Measurements from ENCODE around the gene ITGB4.

The ITGB4 gene

DNA sequence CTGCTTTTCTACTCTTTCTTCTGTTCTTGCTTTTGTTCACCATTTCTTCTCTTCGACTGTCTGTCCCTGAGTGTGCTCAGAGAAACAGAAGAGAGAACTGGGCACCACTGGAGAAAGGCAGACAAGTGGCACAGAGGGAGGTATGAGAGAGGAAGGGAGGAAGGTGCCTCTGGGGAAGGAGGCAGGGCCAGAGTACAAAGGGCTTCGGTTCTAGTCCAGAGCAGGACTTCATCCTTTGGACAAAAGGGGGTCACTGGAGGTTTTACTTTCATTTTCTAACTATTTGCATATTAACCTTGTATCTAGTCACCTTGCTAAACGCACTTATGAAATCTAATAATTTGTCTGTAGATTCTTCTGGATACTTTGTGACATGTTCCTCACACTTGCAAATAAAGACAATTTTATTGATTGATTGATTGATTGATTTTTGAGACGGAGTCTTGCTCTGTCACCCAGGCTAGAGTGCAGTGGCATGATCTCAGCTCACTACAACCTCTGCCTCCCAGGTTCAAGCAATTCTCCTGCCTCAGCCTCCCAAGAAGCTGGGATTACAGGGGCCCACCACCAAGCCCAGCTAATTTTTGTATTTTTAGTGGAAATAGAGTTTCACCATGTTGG is 13.5 kb downstream of the ITGB4 start:
- TF ChIP-seq, protein P1, sequence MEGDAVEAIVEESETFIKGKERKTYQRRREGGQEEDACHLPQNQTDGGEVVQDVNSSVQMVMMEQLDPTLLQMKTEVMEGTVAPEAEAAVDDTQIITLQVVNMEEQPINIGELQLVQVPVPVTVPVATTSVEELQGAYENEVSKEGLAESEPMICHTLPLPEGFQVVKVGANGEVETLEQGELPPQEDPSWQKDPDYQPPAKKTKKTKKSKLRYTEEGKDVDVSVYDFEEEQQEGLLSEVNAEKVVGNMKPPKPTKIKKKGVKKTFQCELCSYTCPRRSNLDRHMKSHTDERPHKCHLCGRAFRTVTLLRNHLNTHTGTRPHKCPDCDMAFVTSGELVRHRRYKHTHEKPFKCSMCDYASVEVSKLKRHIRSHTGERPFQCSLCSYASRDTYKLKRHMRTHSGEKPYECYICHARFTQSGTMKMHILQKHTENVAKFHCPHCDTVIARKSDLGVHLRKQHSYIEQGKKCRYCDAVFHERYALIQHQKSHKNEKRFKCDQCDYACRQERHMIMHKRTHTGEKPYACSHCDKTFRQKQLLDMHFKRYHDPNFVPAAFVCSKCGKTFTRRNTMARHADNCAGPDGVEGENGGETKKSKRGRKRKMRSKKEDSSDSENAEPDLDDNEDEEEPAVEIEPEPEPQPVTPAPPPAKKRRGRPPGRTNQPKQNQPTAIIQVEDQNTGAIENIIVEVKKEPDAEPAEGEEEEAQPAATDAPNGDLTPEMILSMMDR (IDR thresholded peaks at IDR 0.05; ENCODE audit: low read depth, low read length) = no peak
- no peak for DNase-seq (ENCODE audit: low read depth in 2 of 2)
- H3K4me3 ChIP-seq (replicated peaks in 1 of 2; ENCODE audit: low read depth in 2 of 2, low read length in 2 of 2) = no peak overlapping the region

DNA sequence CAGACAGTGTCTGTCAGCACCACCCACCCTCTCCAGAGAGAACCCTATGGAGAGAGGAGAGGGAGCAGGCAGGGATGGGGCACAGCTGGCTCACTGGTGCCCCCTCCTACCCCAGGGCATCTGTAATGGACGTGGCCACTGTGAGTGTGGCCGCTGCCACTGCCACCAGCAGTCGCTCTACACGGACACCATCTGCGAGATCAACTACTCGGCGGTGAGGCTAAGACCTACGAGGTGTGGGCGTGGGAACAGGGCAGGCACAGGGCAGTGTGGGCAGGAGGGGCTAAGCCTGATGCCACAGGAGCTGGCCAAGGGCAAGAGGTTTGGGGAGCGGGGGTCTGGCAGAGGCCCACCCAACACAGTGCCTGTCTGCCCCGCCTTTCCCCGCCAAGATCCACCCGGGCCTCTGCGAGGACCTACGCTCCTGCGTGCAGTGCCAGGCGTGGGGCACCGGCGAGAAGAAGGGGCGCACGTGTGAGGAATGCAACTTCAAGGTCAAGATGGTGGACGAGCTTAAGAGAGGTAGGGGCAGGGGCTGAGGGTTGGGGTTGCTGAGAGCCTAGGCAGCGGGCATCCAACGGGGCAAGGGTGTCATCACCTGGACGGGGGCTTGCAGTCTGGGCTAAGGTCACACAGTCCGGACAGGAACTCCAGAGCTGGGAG is 15.0 kb downstream of the ITGB4 start:
- TF ChIP-seq, protein P1 (IDR thresholded peaks at IDR 0.05; ENCODE audit: low read depth, low read length) = no peak
- no peak for DNase-seq (ENCODE audit: low read depth in 2 of 2)
- H3K4me3 ChIP-seq (replicated peaks in 1 of 2; ENCODE audit: low read depth in 2 of 2, low read length in 2 of 2) = no peak overlapping the region

DNA sequence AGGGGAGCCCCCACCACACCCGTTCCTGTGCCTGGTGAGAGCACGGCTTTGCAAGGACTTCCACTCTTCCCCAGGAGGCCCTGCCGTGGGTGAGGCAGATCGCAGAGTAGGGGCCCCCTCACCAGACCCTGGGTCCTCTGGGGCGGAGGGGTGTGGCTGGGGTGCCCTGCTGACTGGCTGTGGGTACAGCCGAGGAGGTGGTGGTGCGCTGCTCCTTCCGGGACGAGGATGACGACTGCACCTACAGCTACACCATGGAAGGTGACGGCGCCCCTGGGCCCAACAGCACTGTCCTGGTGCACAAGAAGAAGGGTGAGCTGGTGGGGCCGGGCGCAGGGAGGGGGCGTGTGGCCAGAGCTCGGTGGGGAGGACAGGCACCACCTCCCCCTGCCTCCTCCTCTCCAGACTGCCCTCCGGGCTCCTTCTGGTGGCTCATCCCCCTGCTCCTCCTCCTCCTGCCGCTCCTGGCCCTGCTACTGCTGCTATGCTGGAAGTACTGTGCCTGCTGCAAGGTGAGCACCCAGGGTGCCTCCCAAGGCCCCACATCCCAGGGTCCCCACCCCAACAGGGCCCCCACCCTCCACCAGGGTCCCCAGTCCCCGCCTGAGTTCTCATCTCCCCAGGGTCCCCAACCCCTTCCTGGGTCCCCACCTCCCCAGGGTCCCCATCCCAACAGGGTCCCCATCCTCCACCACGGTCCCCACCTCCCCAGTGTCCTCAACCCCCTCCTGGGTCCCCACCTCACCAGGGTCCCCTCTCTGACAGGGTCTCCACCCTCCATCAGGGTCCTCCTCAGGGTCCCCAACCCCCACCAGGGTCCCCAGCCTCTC is 16.1 kb downstream of the ITGB4 start:
- no peak overlapping the region for H3K4me3 ChIP-seq (replicated peaks in 1 of 2; ENCODE audit: low read depth in 2 of 2, low read length in 2 of 2)
- TF ChIP-seq, protein P1 (IDR thresholded peaks at IDR 0.05; ENCODE audit: low read depth, low read length) = no peak
- DNase-seq (ENCODE audit: low read depth in 2 of 2) = no peak

DNA sequence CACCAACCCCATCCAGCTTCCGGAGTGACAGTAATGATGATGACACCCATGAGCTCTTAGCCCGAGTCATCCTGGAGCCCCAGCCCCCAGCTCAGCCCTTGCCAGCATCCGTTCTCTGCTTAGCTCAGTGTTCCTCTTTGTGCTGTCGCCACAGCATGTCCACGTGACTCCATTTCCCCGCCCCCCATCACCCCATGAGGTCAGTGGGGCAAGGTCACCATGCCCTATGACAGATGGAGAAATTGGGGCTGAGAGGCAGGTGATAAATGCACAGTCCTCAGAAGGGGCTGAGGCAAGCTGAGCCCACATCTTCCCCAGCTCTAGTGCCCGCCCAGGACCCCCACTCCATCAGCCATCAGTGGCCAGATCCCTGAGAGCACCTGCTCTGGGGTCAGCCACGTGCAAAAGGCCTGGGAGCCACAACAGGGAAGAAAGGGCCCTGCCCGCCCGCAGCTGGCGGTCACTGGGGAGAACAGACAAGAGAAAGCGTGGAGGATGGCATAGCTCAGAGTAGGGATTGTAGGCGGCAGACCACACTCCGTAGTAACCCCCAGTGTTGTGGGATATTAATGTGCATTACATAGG is 17.1 kb downstream of the ITGB4 start:
- TF ChIP-seq, protein P1 (IDR thresholded peaks at IDR 0.05; ENCODE audit: low read depth, low read length) = no peak

DNA sequence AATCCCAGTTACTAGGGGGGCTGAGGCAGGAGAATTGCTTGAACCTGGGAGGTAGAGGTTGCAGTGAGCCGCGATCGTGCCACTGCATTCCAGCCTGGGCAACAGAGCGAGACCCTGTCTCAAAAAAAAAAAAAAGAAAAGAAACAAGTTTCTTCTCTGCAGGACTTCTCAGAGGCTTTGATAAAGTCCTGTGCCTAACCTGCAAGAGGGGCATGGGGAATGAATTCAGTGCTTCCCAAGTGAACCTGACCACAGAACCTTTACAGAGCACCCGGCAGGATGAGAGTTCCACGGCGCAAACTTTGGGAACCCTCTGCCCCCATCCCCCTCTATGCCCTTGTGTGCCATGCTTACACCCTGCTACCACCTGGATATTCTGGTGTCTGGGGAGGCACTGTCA is 17.9 kb downstream of the ITGB4 start:
- DNase-seq (ENCODE audit: low read depth in 2 of 2) = no peak
- no peak overlapping the region for H3K4me3 ChIP-seq (replicated peaks in 1 of 2; ENCODE audit: low read depth in 2 of 2, low read length in 2 of 2)
- TF ChIP-seq, protein P1 (IDR thresholded peaks at IDR 0.05; ENCODE audit: low read depth, low read length) = no peak

More for the DNA sequence above, 17.1 kb downstream of the ITGB4 start:
- no peak overlapping the region for H3K4me3 ChIP-seq (replicated peaks in 1 of 2; ENCODE audit: low read depth in 2 of 2, low read length in 2 of 2)
- peak; percentile 46 to 59 for DNase-seq (ENCODE audit: low read depth in 2 of 2)

DNA sequence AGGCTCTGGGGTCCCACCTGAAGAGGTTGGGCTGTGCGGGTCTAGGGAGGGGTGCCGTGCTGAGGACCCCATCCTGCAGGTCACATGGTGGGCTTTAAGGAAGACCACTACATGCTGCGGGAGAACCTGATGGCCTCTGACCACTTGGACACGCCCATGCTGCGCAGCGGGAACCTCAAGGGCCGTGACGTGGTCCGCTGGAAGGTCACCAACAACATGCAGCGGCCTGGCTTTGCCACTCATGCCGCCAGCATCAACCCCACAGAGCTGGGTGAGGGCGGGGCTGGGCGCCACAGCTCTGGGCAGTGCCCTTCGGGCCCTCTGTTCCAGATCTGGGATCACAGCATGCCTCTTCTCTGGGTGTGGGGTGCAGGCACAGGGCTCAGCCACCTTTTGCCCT is 18.5 kb downstream of the ITGB4 start:
- DNase-seq (ENCODE audit: low read depth in 2 of 2) = no peak
- TF ChIP-seq, protein P1 (IDR thresholded peaks at IDR 0.05; ENCODE audit: low read depth, low read length) = no peak
- no peak overlapping the region for H3K4me3 ChIP-seq (replicated peaks in 1 of 2; ENCODE audit: low read depth in 2 of 2, low read length in 2 of 2)

Data from cardiac fibroblast (primary cell).